Measurements from ENCODE around the gene TRABD2A. TPM values are rescaled to one million over a fixed set of nuclear protein-coding genes. Genes with fewer than 3 reads are reported as not detected.

The TRABD2A gene
- total RNA-seq, 2 donors from 2014 or later = 10.3 TPM; not detected in 1

- no peak for DNase-seq (ENCODE audit: low spot score)
- intact Hi-C loops (cut with DNase I) = no loop called here
- Histone ChIP-seq H3K27me3 (replicated peaks; ENCODE audit: insufficient read depth) (no peaks in the 10 kb centered on the region), H3K27ac (no peak overlapping the region), H3K4me1 (replicated peaks) (no peaks in the 10 kb centered on the region), H3K9me3 (no peaks in the 10 kb centered on the region), H3K4me3 (no peak overlapping the region), H3K36me3 (no peaks in the 10 kb centered on the region)
- 81% methylated on average over 3 of the region's 3 CpGs for WGBS
- TF ChIP-seq POLR2A (IDR thresholded peaks at IDR 0.05) (no peak), CTCF (IDR thresholded peaks at IDR 0.05) (no peak), POLR2AphosphoS5 (IDR thresholded peaks at IDR 0.05) (no peak)
These were observed 92.4 kb downstream of the TRABD2A start for GRCh38 chr2:84788498-84788897.

GRCh38 chr2:84788027-84788426 is 92.9 kb downstream of the TRABD2A start:
- H3K36me3 ChIP-seq = no peaks in the 10 kb centered on the region
- 88% methylated on average over 1 of the region's 1 CpG for WGBS
- H3K27me3 ChIP-seq (replicated peaks; ENCODE audit: insufficient read depth) = no peaks in the 10 kb centered on the region
- no peak overlapping the region for H3K27ac ChIP-seq
- no peaks in the 10 kb centered on the region for H3K9me3 ChIP-seq
- intact Hi-C loops (cut with DNase I) = no loop called here
- no peak overlapping the region for H3K4me3 ChIP-seq
- DNase-seq (ENCODE audit: low spot score) = no peak
- no peak for TF ChIP-seq POLR2AphosphoS5 (IDR thresholded peaks at IDR 0.05)
- no peaks in the 10 kb centered on the region for H3K4me1 ChIP-seq (replicated peaks)

GRCh38 chr2:84786601-84787000 is 94.3 kb downstream of the TRABD2A start:
- Histone ChIP-seq H3K27ac (no peak overlapping the region), H3K27me3 (replicated peaks; ENCODE audit: insufficient read depth) (no peaks in the 10 kb centered on the region), H3K36me3 (no peaks in the 10 kb centered on the region), H3K4me1 (replicated peaks) (no peaks in the 10 kb centered on the region), H3K9me3 (no peaks in the 10 kb centered on the region), H3K4me3 (no peak overlapping the region)
- TF ChIP-seq POLR2A (IDR thresholded peaks at IDR 0.05) (no peak), CTCF (IDR thresholded peaks at IDR 0.05) (no peak), POLR2AphosphoS5 (IDR thresholded peaks at IDR 0.05) (no peak)
- no peak for DNase-seq (ENCODE audit: low spot score)
- intact Hi-C loops (cut with DNase I) = no loop called here

GRCh38 chr2:84785950-84786349 is 94.9 kb downstream of the TRABD2A start:
- no peak overlapping the region for H3K27ac ChIP-seq
- TF ChIP-seq POLR2AphosphoS5 (IDR thresholded peaks at IDR 0.05) (no peak), CTCF (IDR thresholded peaks at IDR 0.05) (no peak), POLR2A (IDR thresholded peaks at IDR 0.05) (no peak)
- H3K36me3 ChIP-seq = no peaks in the 10 kb centered on the region
- no peaks in the 10 kb centered on the region for H3K9me3 ChIP-seq
- intact Hi-C loops (cut with DNase I) = no loop called here
- no peak for DNase-seq (ENCODE audit: low spot score)
- no peaks in the 10 kb centered on the region for H3K27me3 ChIP-seq (replicated peaks; ENCODE audit: insufficient read depth)
- no peak overlapping the region for H3K4me3 ChIP-seq
- H3K4me1 ChIP-seq (replicated peaks) = no peaks in the 10 kb centered on the region
- 89% methylated on average over 4 of the region's 4 CpGs for WGBS

GRCh38 chr2:84782717-84783442 is 98.0 kb downstream of the TRABD2A start:
- no peak for DNase-seq (ENCODE audit: low spot score)
- no peaks in the 10 kb centered on the region for H3K36me3 ChIP-seq
- H3K4me3 ChIP-seq = no peak overlapping the region
- H3K27me3 ChIP-seq (replicated peaks; ENCODE audit: insufficient read depth) = no peaks in the 10 kb centered on the region
- no peaks in the 10 kb centered on the region for H3K9me3 ChIP-seq
- no peak overlapping the region for H3K27ac ChIP-seq
- intact Hi-C loops (cut with DNase I) = no loop called here
- no peaks in the 10 kb centered on the region for H3K4me1 ChIP-seq (replicated peaks)
- WGBS = 59% methylated on average over 1 of the region's 1 CpG
- TF ChIP-seq POLR2A (IDR thresholded peaks at IDR 0.05) (no peak), POLR2AphosphoS5 (IDR thresholded peaks at IDR 0.05) (no peak), CTCF (IDR thresholded peaks at IDR 0.05) (no peak)

All from prostate gland (tissue), 2 donors.